Endothelial cell of umbilical vein (primary cell): ENCODE measurements around the gene NHP2. TPM values are rescaled to one million over a fixed set of nuclear protein-coding genes. Genes with fewer than 3 reads are reported as not detected.

Experiments used
- BruUV-seq: library from RNA; stranded (reverse); fragments of 400-500 nt; replicated peaks from 2 replicates; lab custom pipeline; 2021; lab: Mats Ljungman, UMichigan
- CTCF ChIA-PET: fragments of 300-600, 350-600 bp; sonication (Branson Sonifier 250); formaldehyde crosslinking; loops from one replicate; lab custom pipeline; 2021; ENCODE audit warnings: antibody characterized with exemption, inconsistent platforms; lab: Charles Lee
- POLR2A ChIA-PET: fragments of 300-600, 350-600 bp; sonication (Branson Sonifier 250); formaldehyde crosslinking; loops from one replicate; lab custom pipeline; 2021; ENCODE audit warnings: antibody characterized with exemption, inconsistent platforms; lab: Charles Lee
- DNase-seq: peaks from one replicate; pipeline ENCODE4 v3.0.0-alpha.2; 2011; ENCODE audit warnings: low read depth, low spot score
- FAIRE-seq: peaks from 2 replicates; lab custom pipeline; 2011; peaks lifted over from hg19 to GRCh38; lab: Jason Lieb, UNC
- H2AFZ ChIP-seq: 2 replicates; pipeline ENCODE4 v1.6.0; 2012; ENCODE audit warnings: low read depth, low read length, control low read depth, inconsistent platforms
- H3K27ac ChIP-seq: 2 replicates; pipeline ENCODE4 v1.5.1; 2011; ENCODE audit warnings: low read depth, mild to moderate bottlenecking, control low read depth, low read length, moderate library complexity; ENCODE audit not compliant: insufficient read depth
- H3K27me3 ChIP-seq, 2 experiments: 2 replicates each; pipeline versions ENCODE4 v1.6.0 to v1.6.1; 2011; ENCODE audit warnings: low read length in 2 of 2, mixed read lengths in 1 of 2; ENCODE audit not compliant: control insufficient read depth in 2 of 2, insufficient read depth in 2 of 2
- H3K36me3 ChIP-seq, 2 experiments: 2 replicates in 1 of 2; 3 replicates in 1 of 2; pipeline ENCODE4 v1.5.1; 2011; ENCODE audit warnings: low read length in 2 of 2, mild to moderate bottlenecking in 1 of 2, moderate library complexity in 1 of 2; ENCODE audit not compliant: control insufficient read depth in 2 of 2, insufficient read depth in 2 of 2; ENCODE audit errors: extremely low read depth in 1 of 2
- H3K4me1 ChIP-seq: 3 replicates; pipeline ENCODE4 v1.5.1; 2011; ENCODE audit warnings: mild to moderate bottlenecking, low read length; ENCODE audit not compliant: control insufficient read depth, insufficient read depth; ENCODE audit errors: extremely low read depth
- H3K4me2 ChIP-seq: 2 replicates; pipeline ENCODE4 v1.6.1; 2011; ENCODE audit warnings: low read length, control low read depth, mixed read lengths; ENCODE audit not compliant: insufficient read depth
- H3K4me3 ChIP-seq, 3 experiments: fragments of 200-600 bp in 1 of 3; sonication (generic), shearing (Covaris generic) in 1 of 3; replicated peaks in 1 of 3; 2 replicates each; pipeline ENCODE4 v1.5.1; 2011 to 2016; ENCODE audit warnings: control low read depth in 3 of 3, low read length in 3 of 3, mild to moderate bottlenecking in 2 of 3, inconsistent platforms in 1 of 3, low read depth in 1 of 3, moderate library complexity in 1 of 3; ENCODE audit not compliant: insufficient read depth in 1 of 3
- H3K79me2 ChIP-seq: 2 replicates; pipeline ENCODE4 v1.6.0; 2012; ENCODE audit warnings: low read length, inconsistent platforms; ENCODE audit not compliant: control insufficient read depth, insufficient read depth
- H3K9ac ChIP-seq: replicated peaks from 2 replicates; pipeline ENCODE3; 2011; ENCODE audit warnings: low read length, control low read depth; ENCODE audit not compliant: insufficient read depth; ENCODE audit errors: extremely low read depth
- H3K9me1 ChIP-seq: replicated peaks from 3 replicates; pipeline ENCODE4 v1.6.0; 2011; ENCODE audit warnings: mild to moderate bottlenecking, low read length; ENCODE audit not compliant: control insufficient read depth, insufficient read depth; ENCODE audit errors: extremely low read depth
- H3K9me3 ChIP-seq: replicated peaks from 2 replicates; pipeline ENCODE4 v1.5.1; 2012; ENCODE audit warnings: low read length, inconsistent platforms; ENCODE audit not compliant: control insufficient read depth, insufficient read depth
- H4K20me1 ChIP-seq: replicated peaks from 2 replicates; pipeline ENCODE3; 2011; ENCODE audit warnings: mild to moderate bottlenecking, low read length; ENCODE audit not compliant: control insufficient read depth, insufficient read depth; ENCODE audit errors: extremely low read depth
- CTCF ChIP-seq, 2 donors: IDR thresholded peaks; 1 replicate in 1 of 2; 2 replicates in 1 of 2; pipeline ENCODE4 v1.5.1; 2011; ENCODE audit warnings: low read length in 2 of 2, mild to moderate bottlenecking in 2 of 2, moderate library complexity in 2 of 2, control low read depth in 1 of 2, inconsistent platforms in 1 of 2, low read depth in 1 of 2; ENCODE audit not compliant: insufficient read depth in 1 of 2; ENCODE audit errors: extremely low read depth in 1 of 2
- EZH2 ChIP-seq: IDR thresholded peaks from 2 replicates; pipeline ENCODE4 v1.6.1; 2012; ENCODE audit warnings: borderline replicate concordance, low read depth, mild to moderate bottlenecking, moderate library complexity, low read length, inconsistent platforms; ENCODE audit not compliant: severe bottlenecking
- FOS ChIP-seq: IDR thresholded peaks from 2 replicates; pipeline ENCODE4 v1.6.1; 2011; ENCODE audit warnings: mild to moderate bottlenecking, low read length, moderate library complexity, borderline replicate concordance; ENCODE audit not compliant: insufficient read depth
- GATA2 ChIP-seq: IDR thresholded peaks from 2 replicates; pipeline ENCODE4 v1.7.0; 2011; ENCODE audit warnings: low read depth, mild to moderate bottlenecking, moderate library complexity, mixed read lengths, low read length; ENCODE audit not compliant: insufficient read length, insufficient read depth
- JUN ChIP-seq: IDR thresholded peaks from 2 replicates; pipeline ENCODE4 v1.6.1; 2011; ENCODE audit warnings: borderline replicate concordance, low read depth; ENCODE audit not compliant: insufficient read length, insufficient read depth
- MAX ChIP-seq: IDR thresholded peaks from 2 replicates; pipeline ENCODE4 v1.6.1; 2011; ENCODE audit not compliant: insufficient read depth, insufficient read length
- MYC ChIP-seq: IDR thresholded peaks from one replicate; pipeline ENCODE4 v1.6.1; 2011; ENCODE audit warnings: mild to moderate bottlenecking, low read depth, low read length
- POLR2A ChIP-seq: IDR thresholded peaks from 2 replicates; pipeline ENCODE4 v1.6.1; 2012; ENCODE audit warnings: low read depth, mild to moderate bottlenecking, control low read depth, low read length
- POLR2AphosphoS5 ChIP-seq: IDR thresholded peaks from 2 replicates; pipeline ENCODE4 v1.6.1; 2012; ENCODE audit warnings: low read depth, mild to moderate bottlenecking, control low read depth, low read length, moderate library complexity; ENCODE audit not compliant: insufficient read depth
- dilution Hi-C: fragments of 300-500 bp; cut with MboI; formaldehyde crosslinking; loops from one replicate; pipeline ENCODE4 v1.15.0; 2019; ENCODE audit warnings: low sequenced_read_pairs; ENCODE audit not compliant: extremely low pct_ligation_motif_present
- intact Hi-C: fragments of 100-400 bp; cut with micrococcal nuclease; formaldehyde crosslinking; loops from one replicate; pipeline ENCODE4 v1.10.0; 2022
- polyA plus RNA-seq, 4 experiments: library from polyadenylated mRNA; depleted of rRNA in 3 of 4; stranded (reverse) in 3 of 4; unstranded in 1 of 4; fragments of >200 nt; gene quantifications; 2 replicates each; pipeline versions ENCODE4 v1.2.1 to v1.2.3, GENCODE V29; 2011 to 2012; ENCODE audit warnings: missing spikeins in 1 of 4
- total RNA-seq: library from RNA; stranded (reverse); gene quantifications from 2 replicates; pipeline ENCODE4 v1.2.3, GENCODE V29; 2021

Gene NHP2
- total and polyA plus RNA-seq, 2 donors (not counting 3 experiments of a cell fraction or from before 2014, with no cell fraction given): 205 to 220 TPM

- Histone ChIP-seq H3K9me1 (no peaks in the 10 kb centered on the region), H3K79me2 (peaks cover 17% of the 10 kb centered on the region), H3K36me3 (peaks cover 6 to 9% of the 10 kb centered on the region in 2 experiments), H3K27me3 (no peaks in the 10 kb centered on the region), H3K9me3 (no peaks in the 10 kb centered on the region), H3K4me3 (no peak overlapping the region), H2AFZ (no peak overlapping the region), H3K9ac (no peak overlapping the region), H3K4me2 (no peak overlapping the region), H3K27ac (no peak overlapping the region), H4K20me1 (no peaks in the 10 kb centered on the region), H3K4me1 (peaks cover 6% of the 10 kb centered on the region)
- DNase-seq (no peak), FAIRE-seq (no peak)
- intact Hi-C loops (loop anchor here (2.0 kb wide), 1 partner anchor 50 kb away; the partner anchor contains the start of gene HNRNPAB), dilution Hi-C loops (no loop called here)
- ChIA-PET POLR2A (no interaction called here), CTCF (interaction anchor here (5.3 kb wide), 1 partner anchor 78 kb away, joined by 44 read pairs; no protein-coding TSS in a partner anchor)
- TF ChIP-seq MYC (no peak), JUN (no peak), MAX (no peak), POLR2AphosphoS5 (no peak)
- no TSS peak for BruUV-seq
These were observed 1.4 kb upstream of the NHP2 start for GRCh38 chr5:178155065-178155464.

- no TSS peak for BruUV-seq
- ChIA-PET CTCF (interaction anchor here (1.1 to 3.0 kb wide), 4 partner anchors 15 to 77 kb away, joined by 3 to 40 read pairs (median 4); no protein-coding TSS in a partner anchor), POLR2A (interaction anchor here (0.8 kb wide), 1 partner anchor 8 kb away, joined by 3 read pairs; no protein-coding TSS in a partner anchor)
- Histone ChIP-seq H3K27ac (peak overlapping the region; percentile 14), H3K4me1 (peaks cover 6% of the 10 kb centered on the region), H2AFZ (no peak overlapping the region), H3K27me3 (no peaks in the 10 kb centered on the region), H3K4me3 (peak overlapping the region; percentile 47 to 79 (median 71)), H3K9me1 (no peaks in the 10 kb centered on the region), H3K9me3 (no peaks in the 10 kb centered on the region), H4K20me1 (no peaks in the 10 kb centered on the region), H3K9ac (peak overlapping the region; percentile 65), H3K79me2 (peaks cover 17% of the 10 kb centered on the region), H3K4me2 (peak overlapping the region; percentile 78), H3K36me3 (peaks cover 9 to 23% of the 10 kb centered on the region in 2 experiments)
- FAIRE-seq (no peak), DNase-seq (no peak)
- no peak for TF ChIP-seq JUN
- TF ChIP-seq POLR2AphosphoS5: no peak
- no peak for TF ChIP-seq MAX
- TF ChIP-seq CTCF (IDR thresholded peaks at IDR 0.05; ENCODE audit: extremely low read depth in 1 of 2, insufficient read depth in 1 of 2, low read depth in 1 of 2, low read length in 2 of 2): no peak
- no peak for TF ChIP-seq FOS
- no peak for TF ChIP-seq POLR2A
- no peak for TF ChIP-seq GATA2
- TF ChIP-seq EZH2: no peak
- no peak for TF ChIP-seq MYC
- intact Hi-C loops (loop anchor here (1.0 to 2.0 kb wide), 2 partner anchors 38 to 552 kb away; partner anchors contain the start of gene B4GALT7), dilution Hi-C loops (no loop called here)
These were observed 917 bp downstream of the NHP2 start for GRCh38 chr5:178152491-178153444.
